Activated naive CD4-positive, alpha-beta T cell treated with anti-CD3 and anti-CD28 coated beads, Interleukin-2, amount 10 ng/mL, durations not matched to agents 7 days and 5 days (primary cell): Measurements from ENCODE around the gene RNF145.
"Not testable (repeated sequence)": the region's sequence is repeated elsewhere in the genome, so short reads cannot be mapped to it uniquely, and the experiment has no call there.

ENCODE experiments used
- CTCF ChIA-PET: fragments of 350-600 bp; sonication (Branson Sonifier 250); formaldehyde crosslinking; loops from one replicate; lab custom pipeline; 2021; ENCODE audit warnings: antibody characterized with exemption; lab: Charles Lee
- DNase-seq: peaks from one replicate; pipeline ENCODE4 v3.0.0-alpha.2; 2020
- H3K27ac Mint-ChIP-seq: one replicate; pipeline ENCODE4 v1.8.0; 2021; ENCODE audit warnings: mild to moderate bottlenecking, moderate library complexity, mixed read lengths
- H3K27me3 Mint-ChIP-seq: one replicate; pipeline ENCODE4 v1.8.0; 2021; ENCODE audit warnings: mild to moderate bottlenecking, mixed read lengths
- H3K36me3 Mint-ChIP-seq: one replicate; pipeline ENCODE4 v1.8.0; 2021; ENCODE audit warnings: mixed read lengths
- H3K4me1 Mint-ChIP-seq: one replicate; pipeline ENCODE4 v1.8.0; 2021; ENCODE audit warnings: mixed read lengths
- H3K4me3 Mint-ChIP-seq: one replicate; pipeline ENCODE4 v1.8.0; 2021; ENCODE audit warnings: mild to moderate bottlenecking, moderate library complexity, mixed read lengths
- H3K9me3 Mint-ChIP-seq: one replicate; pipeline ENCODE4 v1.8.0; 2021; ENCODE audit warnings: mixed read lengths

RNF145 gene

DNA sequence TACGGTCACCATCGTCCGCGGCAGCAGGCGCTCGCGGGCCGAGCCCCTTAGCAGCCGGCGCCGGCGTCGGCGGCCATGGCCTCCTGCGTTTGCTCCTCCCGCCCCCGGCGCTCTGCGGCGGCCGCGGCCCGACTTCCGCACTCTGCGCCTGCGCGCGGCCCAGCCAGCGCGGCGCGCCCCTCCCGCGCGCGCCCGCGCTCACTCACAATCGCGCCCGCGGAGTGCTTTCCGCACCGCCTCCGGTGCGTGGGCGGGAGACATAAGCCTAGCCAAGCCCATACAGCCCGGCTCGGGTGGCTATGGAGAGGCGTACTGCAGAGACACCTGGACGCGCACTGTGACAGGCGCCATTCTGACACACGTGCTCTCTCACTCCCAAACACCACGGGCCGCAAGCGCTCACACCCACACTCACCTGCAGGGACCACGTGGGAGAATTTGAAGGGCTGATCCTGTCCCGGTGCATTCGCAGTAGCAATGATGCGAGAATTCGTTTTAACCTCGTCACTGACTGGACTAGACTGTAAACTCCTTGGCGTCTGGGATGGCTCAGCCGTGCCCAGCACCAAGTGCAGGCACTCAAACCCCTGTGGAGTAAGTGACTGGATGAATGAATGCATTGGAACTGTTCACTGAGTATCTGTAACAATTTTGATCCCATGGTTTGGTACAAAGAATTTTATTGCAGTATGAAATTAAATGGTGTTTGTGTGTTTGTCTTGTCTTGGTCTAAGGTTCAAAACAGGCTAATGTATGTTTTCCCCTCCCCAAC lies at the start of gene RNF145:
TSS of gene RNF145 (minus strand) at position 116 of the 772 bp plus-strand sequence. CDS start 5,936 bp downstream, outside the sequence.
- CTCF ChIA-PET: no interaction called here
- Mint-ChIP-seq H3K4me1 (peaks cover 54% of the 10 kb centered on the region), H3K36me3 (peaks cover 26% of the 10 kb centered on the region)

DNA sequence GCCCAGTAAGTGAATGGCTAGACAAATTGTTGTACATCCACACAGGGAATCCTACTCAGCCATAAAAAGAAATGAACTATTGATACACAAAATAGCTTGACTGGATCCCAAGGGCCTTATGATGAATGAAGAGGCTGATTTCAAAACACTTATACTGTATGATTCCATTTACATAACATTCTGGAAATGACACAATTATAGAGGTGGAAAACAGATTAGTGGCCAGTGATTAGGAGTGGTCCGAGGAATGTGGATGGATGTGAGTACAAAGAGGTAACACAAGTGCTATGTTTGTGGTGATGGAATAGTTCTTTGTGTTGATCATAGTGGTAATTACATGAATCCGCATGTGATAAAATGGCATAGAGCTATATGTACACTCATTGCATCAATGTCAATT lies 49.0 kb upstream of the RNF145 start:
- H3K4me3 Mint-ChIP-seq: no peak overlapping the region
- peaks cover 5% of the 10 kb centered on the region for H3K27me3 Mint-ChIP-seq
- H3K27ac Mint-ChIP-seq: no peak overlapping the region
- peaks cover 2% of the 10 kb centered on the region for H3K9me3 Mint-ChIP-seq
- no peak for DNase-seq
- H3K36me3 Mint-ChIP-seq: peaks cover 12% of the 10 kb centered on the region
- CTCF ChIA-PET: interaction anchor here (0.9 kb wide), 1 partner anchor 101 kb away, joined by 4 read pairs; no protein-coding TSS in a partner anchor
- peaks cover 22% of the 10 kb centered on the region for H3K4me1 Mint-ChIP-seq

More for the DNA sequence above, at the start of gene RNF145:
- H3K9me3 Mint-ChIP-seq: no peaks in the 10 kb centered on the region
- H3K27me3 Mint-ChIP-seq: peaks cover 5% of the 10 kb centered on the region
- peak within 1 kb of the TSS; percentile 99 for H3K27ac Mint-ChIP-seq
- peak; percentile 89 for DNase-seq
- peak within 1 kb of the TSS; percentile 96 for H3K4me3 Mint-ChIP-seq

- H3K4me1 Mint-ChIP-seq: peaks cover 20% of the 10 kb centered on the region
- no peak overlapping the region for H3K4me3 Mint-ChIP-seq
- H3K36me3 Mint-ChIP-seq: peaks cover 10% of the 10 kb centered on the region
- CTCF ChIA-PET: interaction anchor here (0.6 to 0.9 kb wide), 3 partner anchors 11 to 101 kb away, joined by 3 to 4 read pairs (median 3); no protein-coding TSS in a partner anchor
- no peak for DNase-seq
- peaks cover 5% of the 10 kb centered on the region for H3K27me3 Mint-ChIP-seq
- H3K9me3 Mint-ChIP-seq: peaks cover 2% of the 10 kb centered on the region
- no peak overlapping the region for H3K27ac Mint-ChIP-seq
These were observed 48.4 kb upstream of the RNF145 start for GRCh38 chr5:159257629-159258283.

DNA sequence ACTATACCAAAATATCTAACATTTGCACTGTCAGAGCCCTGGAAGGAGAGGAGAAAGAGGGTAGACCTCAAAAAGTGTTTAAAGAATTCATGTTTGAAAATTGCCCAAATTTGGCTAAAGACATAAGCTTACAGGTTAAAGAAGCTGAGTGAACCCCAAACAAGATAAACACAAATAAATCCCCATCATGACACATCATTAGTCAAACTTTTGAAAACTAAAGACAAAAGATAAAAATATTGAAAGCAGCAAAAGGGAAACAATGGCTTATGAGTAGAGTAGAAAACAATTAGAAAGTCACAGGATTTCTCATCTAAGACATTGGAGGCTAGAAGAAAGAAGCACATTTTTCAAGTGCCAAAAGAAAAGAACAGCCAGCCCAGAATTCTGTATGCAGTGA lies 47.7 kb upstream of the RNF145 start:
- peaks cover 2% of the 10 kb centered on the region for H3K9me3 Mint-ChIP-seq
- CTCF ChIA-PET: interaction anchor here (0.6 to 0.9 kb wide), 3 partner anchors 10 to 68 kb away, joined by 3 read pairs; no protein-coding TSS in a partner anchor
- H3K4me3 Mint-ChIP-seq: no peak overlapping the region
- H3K27me3 Mint-ChIP-seq: peaks cover 5% of the 10 kb centered on the region
- H3K36me3 Mint-ChIP-seq: peaks cover 8% of the 10 kb centered on the region
- no peak for DNase-seq
- peaks cover 12% of the 10 kb centered on the region for H3K4me1 Mint-ChIP-seq
- H3K27ac Mint-ChIP-seq: no peak overlapping the region

- CTCF ChIA-PET: interaction anchor here (0.6 to 0.8 kb wide), 2 partner anchors 61 to 65 kb away, joined by 3 read pairs; no protein-coding TSS in a partner anchor
- no peaks in the 10 kb centered on the region for H3K9me3 Mint-ChIP-seq
- H3K27me3 Mint-ChIP-seq: peaks cover 3% of the 10 kb centered on the region
- H3K27ac Mint-ChIP-seq: no peak overlapping the region
- DNase-seq: no peak
- no peak overlapping the region for H3K4me3 Mint-ChIP-seq
- no peaks in the 10 kb centered on the region for H3K36me3 Mint-ChIP-seq
- H3K4me1 Mint-ChIP-seq: no peaks in the 10 kb centered on the region
These were observed 42.8 kb upstream of the RNF145 start for GRCh38 chr5:159252195-159252594.

GRCh38 chr5:159249158-159249557 lies 39.8 kb upstream of the RNF145 start:
- CTCF ChIA-PET: interaction anchor here (0.6 kb wide), 1 partner anchor 112 kb away, joined by 3 read pairs; no protein-coding TSS in a partner anchor
- peaks cover 11% of the 10 kb centered on the region for H3K27me3 Mint-ChIP-seq
- no peak overlapping the region for H3K4me3 Mint-ChIP-seq
- H3K4me1 Mint-ChIP-seq: no peaks in the 10 kb centered on the region
- H3K9me3 Mint-ChIP-seq: no peaks in the 10 kb centered on the region
- H3K27ac Mint-ChIP-seq: no peak overlapping the region
- no peaks in the 10 kb centered on the region for H3K36me3 Mint-ChIP-seq
- DNase-seq: no peak

DNA sequence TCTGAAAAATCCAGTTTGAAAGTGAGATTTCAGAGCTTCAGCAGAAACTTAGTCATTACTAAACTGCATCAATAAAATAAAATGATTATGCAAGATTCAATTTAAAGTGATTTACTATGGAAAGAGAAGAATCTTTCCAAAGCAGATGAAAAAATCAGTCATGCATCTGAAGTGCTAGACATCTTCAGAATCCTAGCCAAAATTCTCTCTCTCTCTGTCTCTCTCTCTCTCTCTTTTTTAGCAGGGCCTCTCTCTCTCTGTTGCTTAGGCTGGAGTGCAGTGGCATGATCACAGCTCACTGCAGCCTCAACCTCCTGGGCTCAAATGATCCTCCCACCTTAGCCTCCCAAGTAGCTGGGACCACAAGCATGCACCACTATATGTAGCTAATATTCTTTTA lies 35.5 kb upstream of the RNF145 start:
- Mint-ChIP-seq H3K27ac (no peak overlapping the region), H3K27me3 (peaks cover 11% of the 10 kb centered on the region), H3K36me3 (no peaks in the 10 kb centered on the region), H3K4me3 (no peak overlapping the region), H3K9me3 (no peaks in the 10 kb centered on the region), H3K4me1 (peaks cover 13% of the 10 kb centered on the region)
- CTCF ChIA-PET: no interaction called here
- no peak for DNase-seq

DNA sequence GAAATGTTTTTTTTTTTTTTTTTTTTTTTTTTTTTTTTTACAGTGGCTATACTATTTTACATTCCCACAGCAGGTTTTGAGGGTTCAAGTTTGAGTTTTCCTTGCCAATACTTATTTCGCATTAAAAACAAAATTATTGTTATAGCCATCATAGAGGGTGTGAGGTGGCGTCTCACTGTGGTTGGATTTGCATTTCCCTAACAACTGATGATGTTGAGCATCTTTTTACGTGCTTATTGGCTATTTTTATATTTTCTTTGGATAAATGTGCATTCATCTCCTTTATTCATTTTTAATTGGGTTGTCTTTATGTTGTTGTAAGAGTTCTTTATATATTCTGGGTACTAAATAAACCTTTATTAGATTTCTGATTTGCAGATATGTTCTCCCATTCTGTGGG lies 34.8 kb upstream of the RNF145 start:
- Mint-ChIP-seq H3K27ac (no peak overlapping the region), H3K4me1 (peaks cover 13% of the 10 kb centered on the region), H3K4me3 (no peak overlapping the region), H3K36me3 (no peaks in the 10 kb centered on the region), H3K27me3 (peaks cover 11% of the 10 kb centered on the region), H3K9me3 (no peaks in the 10 kb centered on the region)
- CTCF ChIA-PET: no interaction called here
- DNase-seq: no peak

- Mint-ChIP-seq H3K27ac (no peak overlapping the region), H3K9me3 (no peaks in the 10 kb centered on the region), H3K4me3 (no peak overlapping the region), H3K27me3 (peaks cover 11% of the 10 kb centered on the region), H3K4me1 (peaks cover 13% of the 10 kb centered on the region), H3K36me3 (no peaks in the 10 kb centered on the region)
- DNase-seq: no peak
- CTCF ChIA-PET: interaction anchor here (1.0 to 1.2 kb wide), 3 partner anchors 36 to 86 kb away, joined by 3 to 4 read pairs (median 3); no protein-coding TSS in a partner anchor
These were observed 34.0 kb upstream of the RNF145 start for GRCh38 chr5:159243385-159243784.

GRCh38 chr5:159242656-159243055 lies 33.3 kb upstream of the RNF145 start:
- CTCF ChIA-PET: interaction anchor here (1.0 to 1.2 kb wide), 3 partner anchors 36 to 86 kb away, joined by 3 to 4 read pairs (median 3); no protein-coding TSS in a partner anchor
- Mint-ChIP-seq H3K27ac (no peak overlapping the region), H3K27me3 (peaks cover 11% of the 10 kb centered on the region), H3K4me3 (no peak overlapping the region), H3K36me3 (no peaks in the 10 kb centered on the region), H3K9me3 (no peaks in the 10 kb centered on the region), H3K4me1 (peaks cover 13% of the 10 kb centered on the region)
- no peak for DNase-seq

GRCh38 chr5:159241946-159242552 lies 32.7 kb upstream of the RNF145 start:
- DNase-seq: no peak
- Mint-ChIP-seq H3K9me3 (no peaks in the 10 kb centered on the region), H3K27me3 (peaks cover 8% of the 10 kb centered on the region), H3K36me3 (no peaks in the 10 kb centered on the region), H3K4me3 (no peak overlapping the region), H3K4me1 (peaks cover 13% of the 10 kb centered on the region), H3K27ac (no peak overlapping the region)
- CTCF ChIA-PET: interaction anchor here (1.1 to 1.2 kb wide), 2 partner anchors 35 to 45 kb away, joined by 3 to 4 read pairs; no protein-coding TSS in a partner anchor

DNA sequence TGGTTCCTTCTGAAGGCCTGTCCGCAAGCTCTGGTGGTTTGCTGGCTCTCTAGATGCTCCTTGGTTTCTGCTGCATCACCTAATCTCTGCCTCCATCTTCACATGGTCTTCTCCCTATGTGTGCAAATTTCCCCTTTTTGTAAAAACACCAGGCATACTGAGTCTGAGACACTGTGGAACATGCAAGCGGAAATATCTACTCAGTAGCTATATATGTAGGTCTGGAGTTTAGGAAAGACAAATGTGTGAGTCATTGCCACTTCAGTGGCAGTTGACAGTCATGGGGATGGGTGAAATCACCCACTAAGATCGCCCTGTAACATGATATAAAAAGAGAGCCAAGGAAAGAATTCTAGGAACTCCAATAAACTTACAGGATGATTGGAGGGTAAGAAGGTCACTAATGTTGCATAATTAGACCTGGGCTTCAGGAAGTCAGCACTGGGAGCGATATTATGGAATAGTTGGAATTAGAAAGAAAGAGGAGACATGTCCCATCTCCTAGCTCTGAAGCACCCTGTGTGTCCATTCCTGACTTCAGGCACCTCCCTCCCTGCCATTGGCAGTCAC lies 31.0 kb upstream of the RNF145 start:
- Mint-ChIP-seq H3K4me1 (peaks cover 13% of the 10 kb centered on the region), H3K4me3 (no peak overlapping the region), H3K27me3 (no peaks in the 10 kb centered on the region), H3K36me3 (no peaks in the 10 kb centered on the region), H3K9me3 (no peaks in the 10 kb centered on the region), H3K27ac (no peak overlapping the region)
- CTCF ChIA-PET: no interaction called here
- DNase-seq: no peak

- not testable (repeated sequence) for H3K27me3 Mint-ChIP-seq, H3K4me3 Mint-ChIP-seq, H3K4me1 Mint-ChIP-seq, H3K27ac Mint-ChIP-seq, DNase-seq, H3K36me3 Mint-ChIP-seq, H3K9me3 Mint-ChIP-seq
- CTCF ChIA-PET: interaction anchor here (1.1 kb wide), 1 partner anchor 79 kb away, joined by 3 read pairs; no protein-coding TSS in a partner anchor
These were observed 26.6 kb upstream of the RNF145 start for GRCh38 chr5:159235871-159236520.
